HepG2 (cell line): Measurements from ENCODE around the gene ODC1. TPM values are rescaled to one million over a fixed set of nuclear protein-coding genes. Genes with fewer than 3 reads are reported as not detected.

Source experiments
- ARID2 ChIP-seq: sonication (generic); formaldehyde crosslinking; IDR thresholded peaks from 2 replicates; pipeline ENCODE4 v1.8.1; 2022; ENCODE audit warnings: mild to moderate bottlenecking, missing genetic modification reagents, borderline replicate concordance
- CHD4 ChIP-seq: fragments of 200-600 bp; sonication (generic); IDR thresholded peaks from 2 replicates; pipeline ENCODE4 v1.7.0; 2017; ENCODE audit warnings: mild to moderate bottlenecking, low read length, borderline replicate concordance
- CREB1 ChIP-seq, 2 experiments: fragments of 450-650 bp in 1 of 2; IDR thresholded peaks; 2 replicates each; pipeline ENCODE4 v1.6.1; 2016 to 2017; ENCODE audit warnings: control low read depth in 1 of 2, mild to moderate bottlenecking in 1 of 2, missing compliant biosample characterization in 1 of 2, missing genetic modification characterization in 1 of 2
- DMTF1 ChIP-seq: sonication (generic); formaldehyde crosslinking; IDR thresholded peaks from 2 replicates; pipeline ENCODE4 v1.4.0; 2020; ENCODE audit warnings: mild to moderate bottlenecking, missing genetic modification reagents
- DNMT3B ChIP-seq: conservative IDR thresholded peaks from 2 replicates; pipeline ENCODE4 v1.6.1; 2016; ENCODE audit warnings: missing biosample characterization, control low read depth
- RORA ChIP-seq: sonication (generic); formaldehyde crosslinking; IDR thresholded peaks from 2 replicates; pipeline ENCODE4 v1.5.0; 2020; ENCODE audit warnings: mild to moderate bottlenecking, missing genetic modification reagents, moderate library complexity
- TARDBP ChIP-seq: sonication (generic); formaldehyde crosslinking; IDR thresholded peaks from 2 replicates; pipeline ENCODE4 v1.8.0; 2022; ENCODE audit warnings: mild to moderate bottlenecking, missing genetic modification reagents
- ZNF503 ChIP-seq: sonication (generic); formaldehyde crosslinking; IDR thresholded peaks from 2 replicates; pipeline ENCODE4 v1.4.0; 2020; ENCODE audit warnings: missing genetic modification reagents
- ZNF563 ChIP-seq: sonication (generic); formaldehyde crosslinking; IDR thresholded peaks from 2 replicates; pipeline ENCODE4 v1.8.0; 2022; ENCODE audit warnings: mild to moderate bottlenecking, moderate library complexity, missing genetic modification reagents
- ZNF883 ChIP-seq: sonication (generic); formaldehyde crosslinking; IDR thresholded peaks from 2 replicates; pipeline ENCODE4 v1.5.1; 2020; ENCODE audit warnings: mild to moderate bottlenecking, missing genetic modification reagents; ENCODE audit errors: not compliant biosample characterization
- polyA plus RNA-seq, 8 experiments: library from polyadenylated mRNA; depleted of rRNA in 3 of 8; stranded (reverse) in 7 of 8; unstranded in 1 of 8; fragments of >200 nt; fragmentation: Illumina TruSeq in 4 of 8; extraction: Trizol in 4 of 8; gene quantifications; 2 replicates each; pipeline versions ENCODE4 v1.2.1 to v1.2.3, GENCODE V29; 2011 to 2016; ENCODE audit warnings: low read depth in 4 of 8, missing spikeins in 1 of 8, mixed read lengths in 1 of 8; ENCODE audit not compliant: insufficient read depth in 1 of 8
- total RNA-seq, 5 experiments: library from RNA; depleted of rRNA; stranded (reverse); fragments of >200 nt; fragmentation: Illumina TruSeq; extraction: Trizol; gene quantifications; 2 replicates each; pipeline ENCODE4 v1.2.3, GENCODE V29; 2016; ENCODE audit warnings: low read depth in 1 of 5
- TF ChIP-seq, protein P1 (sequence below): sonication (generic); formaldehyde crosslinking; IDR thresholded peaks from 2 replicates; pipeline ENCODE4 v1.5.0; 2020; ENCODE audit warnings: missing genetic modification reagents, mild to moderate bottlenecking, borderline replicate concordance
- TF ChIP-seq, protein P2 (sequence below): fragments of 450-650 bp; IDR thresholded peaks from 2 replicates; pipeline ENCODE4 v1.6.1; 2016
- TF ChIP-seq, protein P3 (sequence below): sonication (generic); formaldehyde crosslinking; IDR thresholded peaks from 2 replicates; pipeline ENCODE4 v1.8.1; 2022; ENCODE audit warnings: low read depth, mild to moderate bottlenecking, missing genetic modification reagents
- TF ChIP-seq, protein P4 (sequence below): sonication (generic); formaldehyde crosslinking; IDR thresholded peaks from 2 replicates; pipeline ENCODE4 v1.4.0; 2020; ENCODE audit warnings: missing genetic modification reagents

The ODC1 gene
- total and polyA plus RNA-seq, 2 of the 13 experiments (the other 11 are each of a cell fraction or from before 2014, with no cell fraction given) = 142 to 371 TPM

DNA sequence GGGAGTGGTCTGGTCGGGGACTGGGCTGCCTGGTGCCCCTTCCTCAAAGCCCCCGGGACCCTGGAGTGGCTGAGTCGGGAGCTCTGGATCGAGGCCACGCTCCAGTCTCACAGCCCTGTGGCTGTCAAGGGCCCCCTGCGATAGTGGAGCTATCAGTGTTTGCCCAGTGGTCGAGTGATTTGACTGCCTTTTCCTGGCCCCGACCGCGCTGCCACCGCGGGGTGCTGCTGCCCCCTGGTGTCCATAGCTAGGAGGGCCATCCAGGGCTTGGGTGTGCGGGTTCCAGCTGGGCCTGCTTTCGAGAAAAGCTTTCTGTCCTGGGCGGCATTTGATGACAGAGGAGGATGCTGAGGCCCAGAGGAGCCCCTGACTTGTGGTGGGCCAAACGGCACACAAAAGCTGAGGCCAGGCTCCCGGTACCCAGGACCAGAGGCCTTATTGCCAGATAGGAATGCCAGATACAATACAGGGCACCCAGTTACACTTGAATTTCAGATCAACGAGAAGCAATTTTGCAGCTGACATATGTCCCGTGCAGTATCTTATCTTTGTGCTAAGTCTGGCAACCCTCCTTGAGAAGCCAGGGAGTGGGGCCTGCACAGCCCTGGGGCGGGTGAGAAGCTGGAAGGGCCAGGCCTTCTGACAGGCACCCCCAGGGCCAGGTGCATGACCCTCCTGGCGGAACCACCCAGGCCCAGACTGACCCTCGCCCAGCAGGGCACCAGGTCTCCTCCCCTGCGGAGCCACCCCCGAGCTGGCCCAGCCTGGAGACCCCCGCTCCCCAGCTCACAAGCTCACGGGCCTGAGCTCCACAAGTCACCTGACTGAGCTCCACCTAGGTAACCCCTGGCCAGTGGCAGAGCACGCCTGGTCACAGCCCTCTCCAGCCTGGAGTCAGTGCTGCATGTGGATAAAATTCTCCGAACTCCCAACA, 13.0 kb downstream of the ODC1 start (continued):
- TF ChIP-seq, protein P1, sequence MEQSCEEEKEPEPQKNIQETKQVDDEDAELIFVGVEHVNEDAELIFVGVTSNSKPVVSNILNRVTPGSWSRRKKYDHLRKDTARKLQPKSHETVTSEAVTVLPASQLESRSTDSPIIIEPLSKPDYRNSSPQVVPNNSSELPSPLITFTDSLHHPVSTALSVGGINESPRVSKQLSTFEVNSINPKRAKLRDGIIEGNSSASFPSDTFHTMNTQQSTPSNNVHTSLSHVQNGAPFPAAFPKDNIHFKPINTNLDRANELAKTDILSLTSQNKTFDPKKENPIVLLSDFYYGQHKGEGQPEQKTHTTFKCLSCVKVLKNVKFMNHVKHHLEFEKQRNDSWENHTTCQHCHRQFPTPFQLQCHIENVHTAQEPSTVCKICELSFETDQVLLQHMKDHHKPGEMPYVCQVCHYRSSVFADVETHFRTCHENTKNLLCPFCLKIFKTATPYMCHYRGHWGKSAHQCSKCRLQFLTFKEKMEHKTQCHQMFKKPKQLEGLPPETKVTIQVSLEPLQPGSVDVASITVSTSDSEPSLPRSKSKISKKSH (CRISPR knock-in tag) = no peak
- TF ChIP-seq CREB1 (IDR thresholded peaks at IDR 0.05) = no peak
- TF ChIP-seq CREB1 (CRISPR knock-in tag; IDR thresholded peaks at IDR 0.05) = no peak
- no peak for TF ChIP-seq ZNF563 (CRISPR knock-in tag)
- no peak for TF ChIP-seq RORA (CRISPR knock-in tag)
- TF ChIP-seq CHD4 = no peak
- no peak for TF ChIP-seq DNMT3B (CRISPR knock-in tag)
- TF ChIP-seq, protein P2, sequence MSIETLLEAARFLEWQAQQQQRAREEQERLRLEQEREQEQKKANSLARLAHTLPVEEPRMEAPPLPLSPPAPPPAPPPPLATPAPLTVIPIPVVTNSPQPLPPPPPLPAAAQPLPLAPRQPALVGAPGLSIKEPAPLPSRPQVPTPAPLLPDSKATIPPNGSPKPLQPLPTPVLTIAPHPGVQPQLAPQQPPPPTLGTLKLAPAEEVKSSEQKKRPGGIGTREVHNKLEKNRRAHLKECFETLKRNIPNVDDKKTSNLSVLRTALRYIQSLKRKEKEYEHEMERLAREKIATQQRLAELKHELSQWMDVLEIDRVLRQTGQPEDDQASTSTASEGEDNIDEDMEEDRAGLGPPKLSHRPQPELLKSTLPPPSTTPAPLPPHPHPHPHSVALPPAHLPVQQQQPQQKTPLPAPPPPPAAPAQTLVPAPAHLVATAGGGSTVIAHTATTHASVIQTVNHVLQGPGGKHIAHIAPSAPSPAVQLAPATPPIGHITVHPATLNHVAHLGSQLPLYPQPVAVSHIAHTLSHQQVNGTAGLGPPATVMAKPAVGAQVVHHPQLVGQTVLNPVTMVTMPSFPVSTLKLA = no peak
- 0 out of 2 replicates have a peak, but pooled peaks have one; percentile 30 for TF ChIP-seq TARDBP (CRISPR knock-in tag)
- TF ChIP-seq, protein P3, sequence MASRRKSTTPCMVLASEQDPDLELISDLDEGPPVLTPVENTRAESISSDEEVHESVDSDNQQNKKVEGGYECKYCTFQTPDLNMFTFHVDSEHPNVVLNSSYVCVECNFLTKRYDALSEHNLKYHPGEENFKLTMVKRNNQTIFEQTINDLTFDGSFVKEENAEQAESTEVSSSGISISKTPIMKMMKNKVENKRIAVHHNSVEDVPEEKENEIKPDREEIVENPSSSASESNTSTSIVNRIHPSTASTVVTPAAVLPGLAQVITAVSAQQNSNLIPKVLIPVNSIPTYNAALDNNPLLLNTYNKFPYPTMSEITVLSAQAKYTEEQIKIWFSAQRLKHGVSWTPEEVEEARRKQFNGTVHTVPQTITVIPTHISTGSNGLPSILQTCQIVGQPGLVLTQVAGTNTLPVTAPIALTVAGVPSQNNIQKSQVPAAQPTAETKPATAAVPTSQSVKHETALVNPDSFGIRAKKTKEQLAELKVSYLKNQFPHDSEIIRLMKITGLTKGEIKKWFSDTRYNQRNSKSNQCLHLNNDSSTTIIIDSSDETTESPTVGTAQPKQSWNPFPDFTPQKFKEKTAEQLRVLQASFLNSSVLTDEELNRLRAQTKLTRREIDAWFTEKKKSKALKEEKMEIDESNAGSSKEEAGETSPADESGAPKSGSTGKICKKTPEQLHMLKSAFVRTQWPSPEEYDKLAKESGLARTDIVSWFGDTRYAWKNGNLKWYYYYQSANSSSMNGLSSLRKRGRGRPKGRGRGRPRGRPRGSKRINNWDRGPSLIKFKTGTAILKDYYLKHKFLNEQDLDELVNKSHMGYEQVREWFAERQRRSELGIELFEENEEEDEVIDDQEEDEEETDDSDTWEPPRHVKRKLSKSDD (CRISPR knock-in tag) = no peak
- TF ChIP-seq ZNF883 (CRISPR knock-in tag) = no peak
- TF ChIP-seq, protein P4, sequence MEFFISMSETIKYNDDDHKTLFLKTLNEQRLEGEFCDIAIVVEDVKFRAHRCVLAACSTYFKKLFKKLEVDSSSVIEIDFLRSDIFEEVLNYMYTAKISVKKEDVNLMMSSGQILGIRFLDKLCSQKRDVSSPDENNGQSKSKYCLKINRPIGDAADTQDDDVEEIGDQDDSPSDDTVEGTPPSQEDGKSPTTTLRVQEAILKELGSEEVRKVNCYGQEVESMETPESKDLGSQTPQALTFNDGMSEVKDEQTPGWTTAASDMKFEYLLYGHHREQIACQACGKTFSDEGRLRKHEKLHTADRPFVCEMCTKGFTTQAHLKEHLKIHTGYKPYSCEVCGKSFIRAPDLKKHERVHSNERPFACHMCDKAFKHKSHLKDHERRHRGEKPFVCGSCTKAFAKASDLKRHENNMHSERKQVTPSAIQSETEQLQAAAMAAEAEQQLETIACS (CRISPR knock-in tag) = no peak
- no peak for TF ChIP-seq ZNF503
- TF ChIP-seq ARID2 (CRISPR knock-in tag) = no peak
- TF ChIP-seq DMTF1 (CRISPR knock-in tag) = no peak
